ENCODE measurements around the gene PNRC2.

DNA sequence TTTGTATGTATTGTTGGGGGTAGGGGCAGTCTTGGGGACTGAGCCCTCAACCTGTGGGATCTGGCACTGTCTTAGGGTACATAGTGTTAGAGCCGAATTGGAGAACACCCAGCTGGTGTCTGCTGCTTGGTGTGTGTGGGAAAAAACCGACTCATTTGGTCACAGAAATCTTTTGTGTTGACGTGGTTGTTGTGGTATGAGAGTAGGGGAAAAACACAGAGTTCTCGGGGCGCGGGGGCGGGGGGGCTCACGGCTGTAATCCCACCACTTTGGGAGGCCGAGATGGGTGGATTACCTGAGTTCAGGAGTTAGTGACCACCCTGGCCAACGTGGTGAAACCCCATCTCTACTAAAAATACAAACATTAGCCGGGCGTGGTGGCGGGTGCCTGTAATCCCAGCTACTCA lies 35.8 kb downstream of the PNRC2 start:
- TF ChIP-seq, protein P1, sequence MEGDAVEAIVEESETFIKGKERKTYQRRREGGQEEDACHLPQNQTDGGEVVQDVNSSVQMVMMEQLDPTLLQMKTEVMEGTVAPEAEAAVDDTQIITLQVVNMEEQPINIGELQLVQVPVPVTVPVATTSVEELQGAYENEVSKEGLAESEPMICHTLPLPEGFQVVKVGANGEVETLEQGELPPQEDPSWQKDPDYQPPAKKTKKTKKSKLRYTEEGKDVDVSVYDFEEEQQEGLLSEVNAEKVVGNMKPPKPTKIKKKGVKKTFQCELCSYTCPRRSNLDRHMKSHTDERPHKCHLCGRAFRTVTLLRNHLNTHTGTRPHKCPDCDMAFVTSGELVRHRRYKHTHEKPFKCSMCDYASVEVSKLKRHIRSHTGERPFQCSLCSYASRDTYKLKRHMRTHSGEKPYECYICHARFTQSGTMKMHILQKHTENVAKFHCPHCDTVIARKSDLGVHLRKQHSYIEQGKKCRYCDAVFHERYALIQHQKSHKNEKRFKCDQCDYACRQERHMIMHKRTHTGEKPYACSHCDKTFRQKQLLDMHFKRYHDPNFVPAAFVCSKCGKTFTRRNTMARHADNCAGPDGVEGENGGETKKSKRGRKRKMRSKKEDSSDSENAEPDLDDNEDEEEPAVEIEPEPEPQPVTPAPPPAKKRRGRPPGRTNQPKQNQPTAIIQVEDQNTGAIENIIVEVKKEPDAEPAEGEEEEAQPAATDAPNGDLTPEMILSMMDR (IDR thresholded peaks at IDR 0.05; ENCODE audit: insufficient read depth, low read length, poor library complexity, severe bottlenecking): no peak
- no peak for TF ChIP-seq EZH2phosphoT487 (conservative IDR thresholded peaks at IDR 0.05; ENCODE audit: low read length)

Data from SU-DHL-6 (cell line).